HepG2 (cell line): ENCODE data around the gene ANKRD13D. TPM values are rescaled to one million over a fixed set of nuclear protein-coding genes. Genes with fewer than 3 reads are reported as not detected.

Experiments used
- AGO2 ChIP-seq: fragments of 200-400 bp; formaldehyde crosslinking; optimal IDR thresholded peaks from 2 replicates; pipeline ENCODE3; 2017; ENCODE audit warnings: mild to moderate bottlenecking, low read depth, low read length, moderate library complexity
- EEA1 ChIP-seq: sonication (generic); formaldehyde crosslinking; IDR thresholded peaks from 2 replicates; pipeline ENCODE4 v1.5.1; 2020; ENCODE audit warnings: mild to moderate bottlenecking, missing genetic modification reagents, borderline replicate concordance
- EZH2 ChIP-seq: conservative IDR thresholded peaks from 2 replicates; pipeline ENCODE4 v1.6.1; 2012; ENCODE audit warnings: mild to moderate bottlenecking, low read depth, low read length, moderate library complexity
- FOXC1 ChIP-seq: sonication (generic); formaldehyde crosslinking; IDR thresholded peaks from 2 replicates; pipeline ENCODE4 v1.8.0; 2022; ENCODE audit warnings: mild to moderate bottlenecking, missing genetic modification reagents, borderline replicate concordance
- GABPA ChIP-seq, 2 experiments: IDR thresholded peaks; 2 replicates each; pipeline ENCODE4 v1.6.1; 2011 to 2016; ENCODE audit warnings: low read depth in 2 of 2, low read length in 1 of 2, missing biosample characterization in 1 of 2, missing genetic modification characterization in 1 of 2
- KDM1A ChIP-seq: IDR thresholded peaks from 2 replicates; pipeline ENCODE4 v1.6.1; 2016; ENCODE audit warnings: missing compliant biosample characterization
- KMT2B ChIP-seq: IDR thresholded peaks from 2 replicates; pipeline ENCODE4 v1.6.1; 2016; ENCODE audit warnings: missing genetic modification reagents, missing compliant biosample characterization
- MIXL1 ChIP-seq: IDR thresholded peaks from 2 replicates; pipeline ENCODE4 v1.6.1; 2016
- MXD4 ChIP-seq: IDR thresholded peaks from 2 replicates; pipeline ENCODE4 v1.6.1; 2016; ENCODE audit warnings: mild to moderate bottlenecking, missing biosample characterization, missing genetic modification reagents
- REST ChIP-seq, 2 experiments: IDR thresholded peaks; 2 replicates each; pipeline ENCODE4 v1.6.1; 2011 to 2012; ENCODE audit warnings: low read length in 2 of 2, borderline replicate concordance in 1 of 2, low read depth in 1 of 2, mild to moderate bottlenecking in 1 of 2, moderate library complexity in 1 of 2
- REXO4 ChIP-seq: sonication (generic); formaldehyde crosslinking; IDR thresholded peaks from 2 replicates; pipeline ENCODE4 v1.8.0; 2022; ENCODE audit warnings: missing genetic modification reagents, mild to moderate bottlenecking, borderline replicate concordance
- SALL1 ChIP-seq: sonication (generic); formaldehyde crosslinking; IDR thresholded peaks from 2 replicates; pipeline ENCODE4 v1.8.0; 2022; ENCODE audit warnings: mild to moderate bottlenecking, missing genetic modification reagents
- SRSF1 ChIP-seq: fragments of 200-400 bp; formaldehyde crosslinking; optimal IDR thresholded peaks from 2 replicates; pipeline ENCODE3; 2017; ENCODE audit warnings: mild to moderate bottlenecking, low read depth, low read length, moderate library complexity
- STAG1 ChIP-seq: sonication (generic); formaldehyde crosslinking; IDR thresholded peaks from 2 replicates; pipeline ENCODE4 v1.4.0; 2020; ENCODE audit warnings: missing genetic modification reagents
- TBX2 ChIP-seq: sonication (generic); formaldehyde crosslinking; IDR thresholded peaks from 2 replicates; pipeline ENCODE4 v1.5.0; 2020; ENCODE audit warnings: missing genetic modification reagents, mild to moderate bottlenecking, borderline replicate concordance
- ZBTB21 ChIP-seq: sonication (generic); formaldehyde crosslinking; IDR thresholded peaks from 2 replicates; pipeline ENCODE4 v1.4.0; 2020; ENCODE audit warnings: missing genetic modification reagents
- ZNF44 ChIP-seq: sonication (generic); formaldehyde crosslinking; IDR thresholded peaks from 2 replicates; pipeline ENCODE4 v1.5.1; 2020; ENCODE audit warnings: mild to moderate bottlenecking, missing genetic modification reagents
- ZNF605 ChIP-seq: sonication (generic); formaldehyde crosslinking; IDR thresholded peaks from 2 replicates; pipeline ENCODE4 v1.8.0; 2022; ENCODE audit warnings: mild to moderate bottlenecking, missing genetic modification reagents
- ZNF790 ChIP-seq: sonication (generic); formaldehyde crosslinking; IDR thresholded peaks from 2 replicates; pipeline ENCODE4 v1.8.0; 2022; ENCODE audit warnings: missing genetic modification reagents, mild to moderate bottlenecking, borderline replicate concordance
- ZNF83 ChIP-seq: sonication (generic); formaldehyde crosslinking; IDR thresholded peaks from 2 replicates; pipeline ENCODE4 v1.4.0; 2020; ENCODE audit warnings: missing genetic modification reagents, mild to moderate bottlenecking, borderline replicate concordance
- ZNF841 ChIP-seq: sonication (generic); formaldehyde crosslinking; IDR thresholded peaks from 2 replicates; pipeline ENCODE4 v1.8.1; 2023; ENCODE audit warnings: missing genetic modification reagents, borderline replicate concordance
- ZSCAN20 ChIP-seq: sonication (generic); formaldehyde crosslinking; IDR thresholded peaks from 2 replicates; pipeline ENCODE4 v1.4.0; 2020; ENCODE audit warnings: missing genetic modification reagents, mild to moderate bottlenecking, borderline replicate concordance
- polyA plus RNA-seq, 8 experiments: library from polyadenylated mRNA; depleted of rRNA in 3 of 8; stranded (reverse) in 7 of 8; unstranded in 1 of 8; fragments of >200 nt; fragmentation: Illumina TruSeq in 4 of 8; extraction: Trizol in 4 of 8; gene quantifications; 2 replicates each; pipeline versions ENCODE4 v1.2.1 to v1.2.3, GENCODE V29; 2011 to 2016; ENCODE audit warnings: low read depth in 4 of 8, missing spikeins in 1 of 8, mixed read lengths in 1 of 8; ENCODE audit not compliant: insufficient read depth in 1 of 8
- total RNA-seq, 5 experiments: library from RNA; depleted of rRNA; stranded (reverse); fragments of >200 nt; fragmentation: Illumina TruSeq; extraction: Trizol; gene quantifications; 2 replicates each; pipeline ENCODE4 v1.2.3, GENCODE V29; 2016; ENCODE audit warnings: low read depth in 1 of 5
- TF ChIP-seq, protein P1 (sequence below): sonication (generic); formaldehyde crosslinking; IDR thresholded peaks from 2 replicates; pipeline ENCODE4 v1.4.0; 2020; ENCODE audit warnings: missing genetic modification reagents, borderline replicate concordance

Gene ANKRD13D
- total and polyA plus RNA-seq, 2 of the 13 experiments (the other 11 are each of a cell fraction or from before 2014, with no cell fraction given) = 18.6 to 27.3 TPM

DNA sequence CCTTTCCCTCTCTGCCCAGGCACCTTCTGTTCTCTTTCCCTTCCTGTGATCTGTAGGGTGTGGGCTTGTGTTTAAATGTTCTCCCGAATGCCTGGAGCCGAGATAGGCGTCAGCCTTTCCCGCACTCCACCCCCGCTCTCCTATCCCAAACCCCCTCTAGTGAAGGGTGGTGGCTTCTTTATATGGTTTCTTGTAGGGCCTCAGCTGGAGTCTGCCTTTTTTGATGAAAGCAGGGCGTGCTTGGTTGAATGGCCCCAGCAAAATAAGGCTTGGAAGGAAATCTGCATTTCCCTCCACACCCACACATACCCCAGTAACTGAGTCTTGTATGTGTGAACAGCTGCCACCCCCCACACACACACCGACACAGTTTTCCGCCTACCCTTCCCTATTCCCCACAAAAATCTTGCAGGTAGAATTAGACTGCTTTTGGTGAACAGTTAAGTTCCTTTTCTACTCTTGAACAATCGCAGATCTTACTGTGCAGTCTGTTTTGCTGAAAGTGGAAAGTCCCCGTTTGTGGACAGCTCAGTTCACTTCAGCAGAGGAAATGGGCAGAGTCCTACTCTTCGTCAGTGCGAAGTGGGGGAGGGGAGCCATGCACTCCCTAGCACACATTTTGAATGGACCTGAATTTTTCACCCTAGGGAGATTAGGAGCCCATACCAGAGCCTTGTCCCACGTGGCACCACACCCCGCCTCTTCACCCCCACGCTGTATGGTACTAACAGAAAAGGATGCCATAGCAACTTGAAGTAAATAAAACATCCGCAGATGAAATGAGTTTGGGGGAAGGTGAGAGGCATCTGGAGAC lies 48.3 kb upstream of the ANKRD13D start (continued):
- TF ChIP-seq, protein P1, sequence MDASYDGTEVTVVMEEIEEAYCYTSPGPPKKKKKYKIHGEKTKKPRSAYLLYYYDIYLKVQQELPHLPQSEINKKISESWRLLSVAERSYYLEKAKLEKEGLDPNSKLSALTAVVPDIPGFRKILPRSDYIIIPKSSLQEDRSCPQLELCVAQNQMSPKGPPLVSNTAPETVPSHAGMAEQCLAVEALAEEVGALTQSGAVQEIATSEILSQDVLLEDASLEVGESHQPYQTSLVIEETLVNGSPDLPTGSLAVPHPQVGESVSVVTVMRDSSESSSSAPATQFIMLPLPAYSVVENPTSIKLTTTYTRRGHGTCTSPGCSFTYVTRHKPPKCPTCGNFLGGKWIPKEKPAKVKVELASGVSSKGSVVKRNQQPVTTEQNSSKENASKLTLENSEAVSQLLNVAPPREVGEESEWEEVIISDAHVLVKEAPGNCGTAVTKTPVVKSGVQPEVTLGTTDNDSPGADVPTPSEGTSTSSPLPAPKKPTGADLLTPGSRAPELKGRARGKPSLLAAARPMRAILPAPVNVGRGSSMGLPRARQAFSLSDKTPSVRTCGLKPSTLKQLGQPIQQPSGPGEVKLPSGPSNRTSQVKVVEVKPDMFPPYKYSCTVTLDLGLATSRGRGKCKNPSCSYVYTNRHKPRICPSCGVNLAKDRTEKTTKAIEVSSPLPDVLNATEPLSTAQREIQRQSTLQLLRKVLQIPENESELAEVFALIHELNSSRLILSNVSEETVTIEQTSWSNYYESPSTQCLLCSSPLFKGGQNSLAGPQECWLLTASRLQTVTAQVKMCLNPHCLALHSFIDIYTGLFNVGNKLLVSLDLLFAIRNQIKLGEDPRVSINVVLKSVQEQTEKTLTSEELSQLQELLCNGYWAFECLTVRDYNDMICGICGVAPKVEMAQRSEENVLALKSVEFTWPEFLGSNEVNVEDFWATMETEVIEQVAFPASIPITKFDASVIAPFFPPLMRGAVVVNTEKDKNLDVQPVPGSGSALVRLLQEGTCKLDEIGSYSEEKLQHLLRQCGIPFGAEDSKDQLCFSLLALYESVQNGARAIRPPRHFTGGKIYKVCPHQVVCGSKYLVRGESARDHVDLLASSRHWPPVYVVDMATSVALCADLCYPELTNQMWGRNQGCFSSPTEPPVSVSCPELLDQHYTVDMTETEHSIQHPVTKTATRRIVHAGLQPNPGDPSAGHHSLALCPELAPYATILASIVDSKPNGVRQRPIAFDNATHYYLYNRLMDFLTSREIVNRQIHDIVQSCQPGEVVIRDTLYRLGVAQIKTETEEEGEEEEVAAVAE (CRISPR knock-in tag) = no peak
- TF ChIP-seq ZNF44 (CRISPR knock-in tag) (no peak), ZNF841 (CRISPR knock-in tag) (no peak), ZNF83 (no peak), REST (IDR thresholded peaks at IDR 0.05; ENCODE audit: borderline replicate concordance in 1 of 2, low read depth in 1 of 2, low read length in 2 of 2) (0 out of 4 replicates have a peak, but pooled peaks of 1 of the 2 experiments have one; percentile 36), EZH2 (no peak), ZSCAN20 (CRISPR knock-in tag) (no peak), ZBTB21 (no peak), GABPA (IDR thresholded peaks at IDR 0.05; ENCODE audit: low read depth, low read length) (no peak), GABPA (CRISPR knock-in tag; IDR thresholded peaks at IDR 0.05; ENCODE audit: low read depth) (no peak), KMT2B (CRISPR knock-in tag) (no peak), FOXC1 (no peak), MIXL1 (no peak), ZNF790 (CRISPR knock-in tag) (no peak), SALL1 (CRISPR knock-in tag) (no peak), AGO2 (no peak), STAG1 (CRISPR knock-in tag) (no peak), REXO4 (no peak), EEA1 (CRISPR knock-in tag) (no peak), ZNF605 (CRISPR knock-in tag) (no peak), KDM1A (CRISPR knock-in tag) (no peak), MXD4 (CRISPR knock-in tag) (0 out of 2 replicates have a peak, but pooled peaks have one; percentile 45), SRSF1 (no peak), TBX2 (no peak; the same call in 1 of the 2 replicates)
